GM21367 (cell line): ENCODE results near the gene LYPLA2.
A peak's percentile ranks its signal among the peaks of the same experiment; 100 is the strongest.
"Not testable (repeated sequence)": the region's sequence is repeated elsewhere in the genome, so short reads cannot be mapped to it uniquely, and the experiment has no call there.

ENCODE experiments used
- ATAC-seq: cut with Tn5 transposase; IDR thresholded peaks from one replicate; pipeline ENCODE4 v1.9.1; 2021; ENCODE audit not compliant: unreplicated experiment

Gene LYPLA2

GRCh38 chr1:23777979-23778814 is 12.7 kb upstream of the LYPLA2 start, which contains the start of gene PITHD1:
Gene PITHD1 (plus strand): TSS chr1:23778418. CDS start chr1:23778516, 98 bp downstream.
- ATAC-seq, result peak; percentile 55

- no peak for ATAC-seq
Measured at GRCh38 chr1:23779826-23780371, 11.0 kb upstream of the LYPLA2 start.

DNA sequence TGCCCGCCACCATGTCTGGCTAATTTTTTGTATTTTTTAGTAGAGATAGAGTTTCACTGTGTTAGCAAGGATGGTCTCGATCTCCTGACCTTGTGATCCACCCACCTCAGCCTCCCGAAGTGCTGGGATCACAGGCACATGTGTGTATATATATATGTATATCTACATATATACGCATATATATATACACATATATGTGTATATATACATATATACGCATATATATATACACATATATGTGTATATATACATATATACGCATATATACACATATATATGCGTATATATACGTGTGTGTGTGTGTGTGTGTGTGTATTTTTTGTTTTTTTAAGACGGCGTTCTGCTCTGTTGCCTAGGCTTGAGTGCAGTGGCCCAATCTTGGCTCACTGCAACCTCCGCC is 7.8 kb upstream of the LYPLA2 start:
- ATAC-seq, result not testable (repeated sequence)

- ATAC-seq, result no peak
Measured at GRCh38 chr1:23784846-23785245, 6.1 kb upstream of the LYPLA2 start.

DNA sequence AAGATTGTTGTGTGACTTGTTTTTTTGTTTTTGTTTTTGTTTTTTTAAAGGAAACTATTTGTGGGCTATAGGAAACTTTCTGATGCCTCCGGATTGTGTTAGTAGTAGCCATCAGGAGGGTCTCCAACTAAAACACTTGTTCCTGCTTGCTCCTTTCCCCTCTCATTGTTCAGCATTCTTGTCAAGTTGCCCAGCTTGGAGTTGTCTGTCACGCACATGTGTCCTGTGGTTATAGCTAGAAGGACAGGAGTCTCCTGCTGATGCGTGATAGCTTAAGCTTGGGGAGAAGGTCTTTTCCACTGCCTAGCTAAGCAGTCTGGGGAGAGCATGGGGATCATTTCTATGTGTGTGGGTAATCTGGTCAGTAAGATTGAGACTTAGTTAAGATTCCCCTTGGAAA is 3.2 kb upstream of the LYPLA2 start:
- ATAC-seq, result no peak

DNA sequence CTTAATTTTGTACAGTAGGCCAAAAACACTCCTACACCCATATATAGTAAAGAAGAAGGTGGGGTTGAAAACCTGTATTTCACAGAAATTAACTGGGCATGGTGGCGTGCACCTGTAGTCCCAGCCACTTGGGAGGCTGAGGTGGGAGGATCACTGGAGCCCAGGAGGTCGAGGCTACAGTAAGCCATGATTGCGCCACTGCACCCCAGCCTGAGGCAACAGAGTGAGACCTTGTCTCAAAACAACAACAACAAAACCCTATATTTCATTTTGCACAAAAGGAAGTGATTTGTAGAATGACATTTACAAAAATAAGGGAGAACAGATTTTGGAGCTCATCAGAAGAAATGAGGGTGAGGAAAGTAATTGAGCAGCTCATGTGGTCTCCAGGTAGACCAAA is 2.2 kb upstream of the LYPLA2 start:
- ATAC-seq, result no peak

DNA sequence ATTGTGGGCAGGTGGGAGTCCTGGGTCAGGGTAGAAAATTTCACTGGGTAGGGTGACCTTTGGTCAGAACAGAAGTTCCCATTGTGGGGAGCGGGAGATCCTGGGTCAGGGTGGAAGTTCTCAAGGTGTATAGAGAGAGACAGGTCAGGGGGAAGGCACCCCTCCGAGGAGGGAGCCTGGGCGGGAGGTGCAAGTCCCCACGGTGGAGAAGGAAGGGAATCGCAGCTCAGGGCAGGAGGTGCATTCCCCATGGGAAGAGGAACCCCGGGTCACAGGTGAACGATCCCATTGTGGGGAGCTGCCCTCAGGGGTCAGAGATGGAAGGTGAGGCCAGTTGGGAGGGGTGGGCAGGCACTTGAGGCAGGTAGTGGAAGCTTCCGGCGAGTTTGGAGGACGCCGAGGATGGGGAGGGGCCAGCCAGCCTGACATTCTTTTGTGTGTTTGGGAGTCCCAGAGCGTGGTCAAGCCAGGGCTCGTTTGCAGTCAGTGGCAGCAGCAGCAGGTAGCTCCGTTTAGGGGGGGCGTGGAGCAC is 637 bp downstream of the LYPLA2 start:
- ATAC-seq, result no peak

DNA sequence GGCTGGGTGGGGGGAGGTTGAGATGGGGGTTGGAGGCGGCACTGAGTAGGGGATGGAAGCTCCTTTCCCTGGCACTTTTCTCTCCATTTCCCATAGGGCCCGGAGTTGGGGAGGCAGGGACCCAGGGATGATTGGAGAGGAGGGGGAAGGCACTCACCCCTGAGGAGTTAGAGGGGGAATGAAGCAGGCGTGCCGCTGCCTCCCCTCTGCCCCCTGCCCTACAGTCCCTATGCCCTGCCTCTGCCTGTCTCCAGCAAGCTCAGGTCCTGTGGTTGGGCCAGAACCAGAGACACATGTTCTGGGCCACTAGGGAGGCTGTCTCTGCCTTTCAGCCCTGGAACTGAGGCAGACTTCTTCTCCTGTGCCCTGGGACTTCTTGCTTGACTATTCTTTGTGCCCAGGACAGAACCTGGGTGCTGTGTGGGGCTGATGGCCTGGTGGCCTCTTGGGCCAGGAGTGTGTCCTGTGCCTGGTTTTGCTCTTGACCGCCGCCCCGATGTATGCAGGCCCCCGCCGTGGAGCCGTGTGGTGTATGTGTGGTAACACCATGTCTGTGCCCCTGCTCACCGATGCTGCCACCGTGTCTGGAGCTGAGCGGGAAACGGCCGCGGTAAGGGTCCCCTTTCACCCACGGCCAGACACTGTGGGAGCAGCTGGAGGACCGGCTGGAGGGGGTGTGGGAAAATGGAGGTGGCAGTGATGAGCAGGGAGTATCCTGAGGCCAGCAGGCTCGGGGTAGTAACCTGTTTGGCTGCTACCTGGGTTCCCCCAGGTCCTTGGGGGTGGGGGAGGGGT is 1.4 kb downstream of the LYPLA2 start:
- no peak for ATAC-seq

DNA sequence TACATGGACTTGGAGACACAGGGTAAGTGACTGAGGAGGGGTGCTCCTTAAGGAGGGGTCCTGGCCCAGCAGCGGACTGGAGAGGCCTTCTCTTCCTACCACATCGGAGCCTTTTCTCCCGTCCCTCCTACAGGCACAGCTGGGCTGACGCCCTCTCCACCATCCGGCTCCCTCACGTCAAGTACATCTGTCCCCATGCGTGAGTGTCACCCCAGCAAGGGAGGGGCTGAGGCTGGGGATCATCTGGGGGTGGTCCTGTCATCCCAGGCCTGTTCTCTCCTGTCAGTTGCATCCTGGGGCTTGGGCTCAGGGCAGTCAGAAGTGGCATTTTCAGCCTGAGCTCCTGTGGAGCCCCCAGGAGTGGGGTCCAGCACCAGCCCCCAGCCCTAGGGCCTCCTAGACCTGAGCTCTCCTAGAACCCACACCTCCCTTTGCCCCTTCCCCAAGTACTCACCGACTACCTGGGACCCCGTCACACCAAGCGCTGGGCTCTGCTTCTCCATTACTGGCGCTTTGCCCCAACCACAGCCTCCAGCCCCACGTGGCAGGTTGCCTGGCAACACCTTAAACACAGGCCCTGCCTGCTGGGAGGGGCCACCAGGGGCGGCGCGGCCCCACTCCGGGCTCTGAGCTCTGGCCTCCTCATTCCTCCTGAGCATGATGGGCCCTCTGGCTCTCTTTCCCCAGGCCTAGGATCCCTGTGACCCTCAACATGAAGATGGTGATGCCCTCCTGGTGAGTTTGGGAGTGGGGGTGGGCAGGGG is 2.3 kb downstream of the LYPLA2 start:
- ATAC-seq, result no peak

DNA sequence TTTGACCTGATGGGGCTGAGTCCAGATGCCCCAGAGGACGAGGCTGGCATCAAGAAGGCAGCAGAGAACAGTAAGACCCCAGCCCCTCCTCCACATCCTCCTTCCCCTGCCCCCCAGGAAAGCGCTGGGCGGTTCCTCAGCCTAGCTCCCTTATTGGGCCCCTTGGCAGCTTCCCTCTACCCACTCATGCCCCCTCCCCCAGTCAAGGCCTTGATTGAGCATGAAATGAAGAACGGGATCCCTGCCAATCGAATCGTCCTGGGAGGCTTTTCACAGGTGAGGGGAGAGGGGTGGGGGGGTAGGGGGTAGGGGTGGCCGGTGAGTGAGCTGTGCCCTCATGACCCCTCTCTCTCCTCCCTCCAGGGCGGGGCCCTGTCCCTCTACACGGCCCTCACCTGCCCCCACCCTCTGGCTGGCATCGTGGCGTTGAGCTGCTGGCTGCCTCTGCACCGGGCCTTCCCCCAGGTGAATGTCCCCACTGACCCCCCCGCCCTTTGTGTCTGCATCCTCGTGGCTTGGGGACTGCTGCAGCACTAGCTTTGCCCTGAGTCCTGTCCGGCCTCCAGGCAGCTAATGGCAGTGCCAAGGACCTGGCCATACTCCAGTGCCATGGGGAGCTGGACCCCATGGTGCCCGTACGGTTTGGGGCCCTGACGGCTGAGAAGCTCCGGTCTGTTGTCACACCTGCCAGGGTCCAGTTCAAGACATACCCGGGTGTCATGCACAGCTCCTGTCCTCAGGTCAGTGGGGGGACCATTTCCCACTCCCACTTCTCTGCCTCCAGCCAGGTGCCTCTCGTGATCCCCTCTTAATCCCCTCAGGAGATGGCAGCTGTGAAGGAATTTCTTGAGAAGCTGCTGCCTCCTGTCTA is 3.2 kb downstream of the LYPLA2 start:
- no peak for ATAC-seq

DNA sequence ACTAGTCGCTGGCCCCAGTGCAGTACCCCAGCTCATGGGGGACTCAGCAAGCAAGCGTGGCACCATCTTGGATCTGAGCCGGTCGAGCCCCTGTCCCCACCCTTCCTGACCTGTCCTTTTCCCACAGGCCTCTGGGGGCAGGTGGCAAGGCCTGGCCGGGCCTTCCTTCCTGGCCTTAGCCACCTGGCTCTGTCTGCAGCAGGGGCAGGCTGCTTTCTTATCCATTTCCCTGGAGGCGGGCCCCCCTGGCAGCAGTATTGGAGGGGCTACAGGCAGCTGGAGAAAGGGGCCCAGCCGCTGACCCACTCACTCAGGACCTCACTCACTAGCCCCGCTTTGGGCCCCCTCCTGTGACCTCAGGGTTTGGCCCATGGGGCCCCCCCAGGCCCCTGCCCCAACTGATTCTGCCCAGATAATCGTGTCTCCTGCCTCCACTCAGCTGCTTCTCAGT is 3.8 kb downstream of the LYPLA2 start:
- not testable (repeated sequence) for ATAC-seq

DNA sequence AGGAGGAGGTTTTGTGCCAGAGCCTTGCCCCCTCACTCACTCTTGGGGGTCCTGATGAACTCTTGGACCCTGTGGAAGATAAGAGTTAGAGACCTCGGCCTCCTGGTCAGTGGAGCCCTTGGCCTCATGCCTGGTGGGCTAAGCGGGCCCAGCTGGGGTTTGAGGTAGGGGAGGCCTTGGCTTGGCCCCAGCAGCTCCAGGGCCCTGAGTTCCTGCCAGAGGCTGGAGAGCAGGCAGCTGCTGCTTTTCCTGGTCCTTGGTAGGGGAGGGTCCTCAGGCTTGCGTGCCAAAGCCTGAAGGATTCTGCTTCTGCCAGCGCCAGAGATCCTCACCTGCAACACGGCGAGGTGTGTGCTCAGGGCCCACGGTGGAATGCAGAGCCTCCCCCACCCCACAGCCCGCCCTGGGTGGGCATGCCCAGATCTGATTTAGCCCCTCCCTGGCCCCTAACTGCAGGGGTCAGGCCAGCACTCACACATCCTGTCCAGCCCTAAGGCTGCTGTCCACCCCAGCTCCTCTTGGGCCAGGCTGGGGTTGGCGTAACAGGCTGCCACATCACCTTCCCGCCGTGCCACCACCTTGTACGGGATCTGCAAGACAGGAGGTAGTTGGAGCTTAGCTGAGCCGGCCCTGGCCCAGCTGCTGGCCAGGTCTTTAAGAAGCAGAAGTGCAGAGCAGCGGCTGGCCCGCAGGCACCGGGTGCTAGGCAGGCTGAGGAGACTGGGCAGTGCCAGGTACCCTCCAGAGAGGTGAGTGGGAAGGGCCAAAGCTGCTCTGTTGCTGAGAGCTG is 4.9 kb downstream of the LYPLA2 start:
- no peak for ATAC-seq

DNA sequence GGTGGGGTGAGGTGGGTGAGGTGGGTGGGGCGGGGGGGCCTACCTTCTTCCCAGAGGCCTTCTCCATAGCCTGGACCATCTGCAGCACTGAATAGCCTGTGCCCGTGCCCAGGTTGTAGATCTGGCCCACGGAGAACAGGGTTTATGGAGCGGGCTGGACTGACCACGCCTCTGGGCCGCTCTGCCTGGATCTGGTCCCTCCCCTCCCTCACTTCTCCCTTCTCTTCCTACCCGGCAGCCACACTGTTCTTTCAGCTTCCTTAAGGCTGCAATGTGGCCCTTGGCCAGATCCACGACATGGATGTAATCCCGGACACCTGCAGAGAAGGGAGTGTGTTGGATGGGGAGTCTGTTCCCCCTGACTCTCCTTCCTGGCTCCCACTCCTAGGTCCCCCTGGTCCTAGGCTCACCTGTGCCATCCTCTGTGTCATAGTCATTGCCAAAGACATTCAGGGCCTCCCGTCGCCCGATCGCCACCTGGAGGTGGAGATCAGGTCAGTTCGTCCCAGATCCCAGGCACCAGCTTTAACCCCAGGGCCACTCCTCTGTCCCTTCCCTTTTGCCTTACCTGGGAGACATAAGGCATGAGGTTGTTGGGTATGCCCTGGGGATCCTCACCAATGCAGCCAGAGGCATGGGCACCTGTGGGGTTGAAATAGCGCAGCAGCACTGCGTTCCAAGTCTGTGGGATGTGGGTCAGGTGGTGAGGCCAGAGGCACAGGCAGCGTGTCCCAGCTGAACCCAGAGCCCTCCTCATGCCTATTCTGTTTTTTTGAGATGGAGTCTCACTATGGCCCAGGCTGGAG is 5.7 kb downstream of the LYPLA2 start:
- no peak for ATAC-seq

DNA sequence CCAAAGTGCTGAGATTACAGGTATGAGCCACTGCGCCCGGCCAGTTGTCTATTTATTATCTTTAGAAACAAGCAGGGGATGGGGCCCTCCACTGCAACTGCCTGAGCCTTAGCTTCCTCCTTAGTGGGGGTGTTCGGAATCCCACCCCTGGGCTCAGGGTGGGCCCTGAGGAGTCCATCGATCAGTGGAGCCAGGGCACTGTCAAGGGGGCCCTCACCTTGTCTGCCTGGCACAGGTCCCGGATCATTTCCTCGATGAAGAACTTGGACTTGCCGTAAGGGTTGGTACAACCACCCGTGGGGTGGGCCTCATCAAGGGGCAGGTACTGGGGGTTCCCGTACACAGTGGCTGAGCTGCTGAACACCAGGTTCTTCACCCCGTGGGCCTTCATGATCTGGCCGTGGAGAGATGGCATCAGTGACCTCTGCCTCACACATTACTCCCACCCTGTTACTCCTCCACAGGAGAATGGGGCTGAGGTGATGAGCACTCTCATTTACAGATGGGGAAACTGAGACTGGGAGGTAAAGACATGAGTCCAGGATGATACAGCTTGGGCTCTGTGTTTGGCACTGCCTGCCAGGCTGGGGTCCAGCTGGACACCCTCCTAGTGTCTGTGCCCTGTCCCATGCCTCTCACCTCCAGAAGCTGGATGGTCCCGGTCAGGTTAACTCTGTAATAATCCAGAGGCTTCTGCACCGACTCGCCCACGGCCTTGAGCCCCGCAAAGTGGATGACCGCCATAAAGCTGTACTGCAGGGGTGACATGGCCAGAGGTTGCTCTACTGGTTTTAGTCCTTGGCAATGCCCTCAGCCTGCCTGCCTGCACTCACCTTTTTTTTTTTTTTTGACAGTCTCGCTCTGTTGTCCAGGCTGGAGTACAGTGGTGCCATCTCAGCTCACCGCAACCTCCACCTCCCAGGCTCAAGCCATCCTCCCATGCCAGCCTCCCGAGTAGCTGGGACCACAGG is 6.8 kb downstream of the LYPLA2 start:
- ATAC-seq, result no peak

DNA sequence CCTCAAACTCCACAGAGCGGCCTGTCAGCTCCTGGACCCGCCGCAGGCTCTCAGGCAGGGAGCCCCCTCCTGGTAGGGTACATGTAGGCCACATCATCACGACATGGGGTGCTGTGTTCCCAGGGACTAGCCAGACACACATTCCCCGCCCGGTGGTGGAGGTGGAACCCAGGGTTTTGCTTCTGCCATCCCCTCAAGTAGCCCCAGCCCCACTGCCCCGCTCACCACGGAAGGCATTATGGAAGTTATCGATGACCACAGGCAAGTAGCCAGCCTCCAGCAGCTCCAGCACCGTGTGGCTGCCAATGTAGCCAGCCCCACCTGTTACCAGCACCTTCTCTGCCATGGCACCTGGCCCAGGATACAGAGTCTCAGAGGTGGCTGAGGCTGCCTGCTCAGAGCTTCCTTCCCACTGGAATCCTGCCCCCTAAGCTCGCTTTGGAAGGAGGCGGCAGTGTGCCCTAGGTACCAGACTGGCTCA is 7.8 kb downstream of the LYPLA2 start:
- ATAC-seq, result no peak

- ATAC-seq, result no peak
Measured at GRCh38 chr1:23799255-23799569, 8.3 kb downstream of the LYPLA2 start.
